SIG-M5 treated with dmso at 0.1 percent for 504 hours (cell line): ENCODE data around the gene FMNL1.

Source experiments
- DNase-seq: peaks from one replicate; lab custom pipeline; 2025; ENCODE audit not compliant: unreplicated experiment; lab: John Stamatoyannopoulos, UW

Gene FMNL1, protein sequence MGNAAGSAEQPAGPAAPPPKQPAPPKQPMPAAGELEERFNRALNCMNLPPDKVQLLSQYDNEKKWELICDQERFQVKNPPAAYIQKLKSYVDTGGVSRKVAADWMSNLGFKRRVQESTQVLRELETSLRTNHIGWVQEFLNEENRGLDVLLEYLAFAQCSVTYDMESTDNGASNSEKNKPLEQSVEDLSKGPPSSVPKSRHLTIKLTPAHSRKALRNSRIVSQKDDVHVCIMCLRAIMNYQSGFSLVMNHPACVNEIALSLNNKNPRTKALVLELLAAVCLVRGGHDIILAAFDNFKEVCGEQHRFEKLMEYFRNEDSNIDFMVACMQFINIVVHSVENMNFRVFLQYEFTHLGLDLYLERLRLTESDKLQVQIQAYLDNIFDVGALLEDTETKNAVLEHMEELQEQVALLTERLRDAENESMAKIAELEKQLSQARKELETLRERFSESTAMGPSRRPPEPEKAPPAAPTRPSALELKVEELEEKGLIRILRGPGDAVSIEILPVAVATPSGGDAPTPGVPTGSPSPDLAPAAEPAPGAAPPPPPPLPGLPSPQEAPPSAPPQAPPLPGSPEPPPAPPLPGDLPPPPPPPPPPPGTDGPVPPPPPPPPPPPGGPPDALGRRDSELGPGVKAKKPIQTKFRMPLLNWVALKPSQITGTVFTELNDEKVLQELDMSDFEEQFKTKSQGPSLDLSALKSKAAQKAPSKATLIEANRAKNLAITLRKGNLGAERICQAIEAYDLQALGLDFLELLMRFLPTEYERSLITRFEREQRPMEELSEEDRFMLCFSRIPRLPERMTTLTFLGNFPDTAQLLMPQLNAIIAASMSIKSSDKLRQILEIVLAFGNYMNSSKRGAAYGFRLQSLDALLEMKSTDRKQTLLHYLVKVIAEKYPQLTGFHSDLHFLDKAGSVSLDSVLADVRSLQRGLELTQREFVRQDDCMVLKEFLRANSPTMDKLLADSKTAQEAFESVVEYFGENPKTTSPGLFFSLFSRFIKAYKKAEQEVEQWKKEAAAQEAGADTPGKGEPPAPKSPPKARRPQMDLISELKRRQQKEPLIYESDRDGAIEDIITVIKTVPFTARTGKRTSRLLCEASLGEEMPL

GRCh38 chr17:45221081-45222013, at the start of gene FMNL1:
FMNL1 (plus strand) TSS chr17:45221885; CDS start chr17:45222125, 240 bp downstream.
- DNase-seq = peak; percentile 68

- DNase-seq = no peak
These were observed 49.5 kb upstream of the FMNL1 start for GRCh38 chr17:45172232-45172540.

DNA sequence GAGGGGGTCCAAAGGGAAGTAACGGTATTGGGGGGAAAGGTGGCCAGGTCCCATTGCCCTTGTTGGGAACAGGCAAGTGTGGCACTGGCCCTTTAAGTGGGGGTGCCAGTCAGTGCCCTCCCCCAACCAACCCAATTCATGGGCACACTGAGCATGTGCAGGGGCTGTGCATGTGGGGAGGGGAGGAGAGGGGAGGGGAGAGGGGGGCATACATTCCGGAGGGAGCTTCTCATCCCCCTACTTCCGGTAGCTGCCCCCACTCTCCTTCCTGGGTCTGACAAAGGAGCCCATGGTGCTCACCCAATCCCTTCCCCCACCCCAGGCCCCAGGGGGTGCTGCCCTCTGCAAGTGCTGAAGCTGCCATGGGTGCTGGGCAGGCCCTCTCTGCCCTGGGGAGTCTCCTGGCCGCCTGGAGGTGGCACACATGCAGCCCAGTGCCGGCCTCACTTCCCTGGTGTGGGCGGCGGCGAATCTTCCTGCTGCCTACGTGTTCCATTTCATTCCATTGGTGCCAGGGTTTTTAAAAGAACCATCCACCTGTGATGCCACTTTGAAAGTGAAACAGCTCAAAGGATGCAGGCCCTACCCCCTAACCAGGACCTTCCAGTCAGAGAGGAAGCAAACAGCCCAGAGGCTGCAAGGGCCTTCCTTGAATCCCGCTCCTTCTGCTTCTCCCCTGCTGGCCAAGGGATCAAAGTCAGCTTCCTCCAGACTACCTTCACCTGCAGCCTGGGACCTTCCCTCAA, 49.0 kb upstream of the FMNL1 start:
- no peak for DNase-seq

GRCh38 chr17:45175759-45176115, 45.9 kb upstream of the FMNL1 start:
- DNase-seq = no peak

GRCh38 chr17:45177563-45177962, 44.1 kb upstream of the FMNL1 start:
- no peak for DNase-seq

DNA sequence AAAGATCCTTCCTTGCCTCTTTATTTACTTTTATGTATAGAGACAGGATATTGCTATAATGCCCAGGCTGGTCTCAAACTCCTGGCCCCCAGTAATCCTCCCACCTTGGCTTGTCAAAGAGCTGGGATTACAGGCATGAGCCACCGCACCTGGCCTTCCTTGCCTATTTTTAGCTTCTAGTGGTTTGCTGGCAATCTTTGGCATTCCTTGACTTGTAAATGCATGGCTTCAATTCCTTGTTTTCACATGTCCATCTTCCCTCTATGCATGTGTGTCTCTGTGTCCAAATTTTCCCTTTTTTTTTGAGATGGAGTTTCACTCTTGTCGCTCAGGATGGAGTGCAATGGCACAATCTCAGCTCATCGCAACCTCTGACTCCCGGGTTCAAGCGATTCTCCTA, 37.5 kb upstream of the FMNL1 start:
- DNase-seq = no peak

- DNase-seq = no peak
These were observed 34.8 kb upstream of the FMNL1 start for GRCh38 chr17:45186801-45187354.

DNA sequence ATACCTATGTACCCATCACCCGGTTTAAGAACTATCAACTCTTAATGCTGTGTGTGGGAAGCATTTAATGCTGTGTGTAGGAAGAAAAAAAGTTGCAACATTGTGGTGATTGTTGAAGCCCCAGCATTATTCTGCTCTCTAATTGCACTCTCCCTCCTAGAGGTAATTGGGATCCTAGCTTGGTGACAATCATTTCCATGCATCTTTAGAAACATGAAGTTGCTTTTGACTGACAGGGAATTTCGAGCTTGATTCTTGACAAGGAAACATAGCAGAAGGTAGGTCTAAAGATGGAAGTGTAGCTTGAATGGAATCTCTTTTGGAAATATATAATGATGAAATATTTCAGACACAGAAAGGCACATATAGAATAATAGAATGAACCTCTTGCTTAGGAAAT, 32.7 kb upstream of the FMNL1 start:
- no peak for DNase-seq

- no peak for DNase-seq
These were observed 31.0 kb upstream of the FMNL1 start for GRCh38 chr17:45190503-45191255.

DNA sequence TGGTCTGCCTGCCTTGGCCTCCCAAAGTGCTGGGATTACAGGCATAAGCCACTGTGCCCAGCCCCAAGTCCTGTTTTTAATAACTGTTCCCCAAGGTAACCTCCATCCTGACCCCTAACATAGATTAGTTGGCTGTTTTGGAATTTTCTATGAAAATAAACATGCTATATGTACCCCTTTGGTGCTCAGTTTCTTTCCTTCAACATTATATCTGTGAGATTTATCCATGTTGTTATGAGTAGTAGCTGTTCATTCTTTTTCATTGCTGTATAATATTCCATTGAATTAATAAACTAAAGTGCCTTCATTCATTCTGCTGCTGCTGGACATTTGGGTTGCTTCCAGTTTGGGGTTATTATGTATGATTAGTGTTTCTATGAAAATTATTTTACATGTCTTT, 26.3 kb upstream of the FMNL1 start:
- DNase-seq = no peak

DNA sequence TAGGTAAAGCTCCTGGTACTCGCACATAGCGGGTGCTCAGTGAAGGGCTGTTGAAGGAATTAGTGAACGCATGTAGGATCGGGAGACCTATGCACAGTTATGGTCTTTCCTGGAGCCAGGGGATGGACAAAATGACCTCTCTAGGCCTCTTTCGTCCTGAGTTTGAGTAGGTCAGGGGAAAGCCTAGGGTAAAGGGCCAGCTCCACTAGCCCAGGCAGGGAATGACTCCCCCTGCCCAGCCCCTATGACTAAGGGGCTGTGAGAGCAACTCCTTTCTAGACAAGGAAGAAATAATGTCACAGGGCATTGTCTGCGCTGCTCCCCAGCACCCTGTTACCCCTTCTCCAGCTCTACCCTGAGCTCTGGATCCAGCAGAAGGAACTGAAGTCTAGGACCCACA, 24.6 kb upstream of the FMNL1 start:
- DNase-seq = no peak

DNA sequence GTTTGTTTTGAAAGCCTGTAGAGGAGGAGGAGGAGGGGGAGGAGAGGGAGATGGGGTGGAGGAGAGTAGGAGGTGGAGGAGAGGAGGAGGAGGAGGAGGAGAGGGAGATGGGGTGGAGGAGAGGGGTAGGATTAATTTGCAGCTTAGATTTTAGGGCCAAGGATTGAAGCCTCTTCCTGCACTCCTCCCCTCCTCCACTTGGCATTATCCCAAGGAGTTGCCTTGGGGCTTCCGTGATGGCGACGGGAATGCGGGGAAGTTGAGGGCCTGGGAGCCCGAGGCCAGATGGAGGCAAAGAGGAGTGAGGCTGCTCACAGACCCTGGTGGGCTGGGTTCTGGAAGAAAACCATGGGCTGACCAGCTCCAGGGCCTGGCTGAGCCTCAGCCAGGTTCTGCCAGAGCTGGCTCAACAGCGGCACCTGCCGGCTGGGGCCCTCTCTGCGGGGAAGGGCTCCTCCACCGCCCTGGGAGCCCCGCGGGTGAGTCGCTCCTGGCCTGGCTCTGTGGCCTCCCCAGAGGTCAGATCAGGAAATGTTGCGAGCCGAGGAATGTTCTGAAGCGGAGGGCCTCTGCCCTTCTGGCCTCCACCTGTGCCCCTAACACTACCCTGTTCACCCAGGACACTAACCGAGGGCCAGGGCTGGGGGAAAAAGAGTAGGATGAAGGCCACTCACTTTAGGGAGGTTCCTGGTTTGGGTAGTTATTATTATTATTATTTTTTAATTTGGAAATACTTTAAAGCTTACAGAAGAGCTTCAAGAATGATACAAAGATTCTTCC, 23.9 kb upstream of the FMNL1 start:
- DNase-seq = peak; percentile 73

- DNase-seq = peak; percentile 76
These were observed 21.0 kb upstream of the FMNL1 start for GRCh38 chr17:45200701-45201100.

DNA sequence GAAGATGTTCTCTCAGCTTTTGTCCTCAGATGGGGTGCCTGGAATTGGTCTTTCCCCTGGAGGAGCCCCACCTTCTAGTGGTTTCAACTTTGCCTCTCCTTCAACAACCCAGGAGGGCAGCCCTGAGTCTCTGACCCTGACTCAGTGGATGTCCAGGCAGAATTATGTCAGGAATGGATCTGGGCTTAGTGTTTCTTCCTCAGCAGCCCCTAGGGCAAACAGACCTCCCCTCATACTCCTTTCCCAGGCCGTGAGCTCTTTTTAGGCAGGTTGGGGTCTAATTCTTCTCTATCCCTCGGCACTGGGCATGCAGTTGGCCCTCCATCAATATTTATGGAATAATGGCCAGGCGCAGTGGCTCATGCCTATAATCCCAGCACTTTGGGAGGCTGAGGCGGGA, 20.2 kb upstream of the FMNL1 start:
- DNase-seq = no peak

DNA sequence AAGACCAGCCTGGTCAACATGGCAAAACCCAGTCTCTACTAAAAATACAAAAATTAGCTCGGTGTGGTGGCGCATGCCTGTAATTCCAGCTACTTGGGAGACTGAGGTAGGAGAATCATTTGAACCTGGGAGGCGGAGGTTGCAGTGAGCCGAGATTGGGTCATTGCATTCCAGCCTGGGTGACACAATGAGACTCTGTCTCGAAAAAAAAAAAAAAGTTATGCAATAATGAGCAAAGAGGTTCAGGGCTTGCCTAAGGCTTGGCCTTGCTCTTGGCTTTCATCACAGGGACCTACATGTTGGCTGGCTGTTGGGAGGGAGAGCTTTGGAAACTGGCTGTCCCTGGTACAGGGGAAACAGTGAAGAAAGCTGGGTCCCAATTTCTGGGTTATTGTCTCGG, 19.8 kb upstream of the FMNL1 start:
- DNase-seq = peak; percentile 96

DNA sequence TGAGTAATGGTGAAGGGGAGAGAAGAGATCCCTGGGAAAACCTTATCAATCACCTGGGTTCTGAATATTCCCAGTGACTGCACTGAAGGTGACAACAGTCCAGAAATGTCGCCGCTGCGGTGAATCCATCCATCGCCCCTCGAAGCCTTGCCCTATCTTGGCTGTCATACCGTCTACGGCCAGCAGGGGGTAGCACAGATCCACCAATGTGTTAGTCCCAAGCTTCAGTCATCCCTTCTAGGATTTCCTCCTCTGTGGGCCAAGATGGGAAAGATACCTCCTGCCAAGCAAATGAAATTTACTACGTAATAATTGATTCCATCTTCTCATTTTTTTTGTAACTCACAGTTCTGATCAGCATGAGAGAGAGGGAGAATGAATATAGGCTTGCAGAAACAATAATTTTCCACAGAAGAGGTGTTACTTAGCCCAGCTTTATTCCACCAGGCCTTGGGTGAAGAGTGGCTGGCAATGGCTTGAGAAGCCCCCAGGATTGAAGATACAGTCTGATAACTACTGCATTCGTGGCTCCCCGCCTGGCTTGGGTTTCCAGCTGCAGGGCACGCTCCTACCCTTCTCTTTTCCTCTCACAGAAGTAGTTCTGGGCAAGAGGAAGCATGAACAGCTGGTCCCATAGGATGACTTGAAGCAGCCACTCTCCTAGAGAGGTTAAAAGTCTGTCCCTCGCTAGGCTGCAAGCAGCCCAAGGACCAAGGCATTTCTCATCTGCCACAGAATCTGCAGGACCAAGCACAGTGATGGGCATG, 2.6 kb upstream of the FMNL1 start:
- peak; percentile 77 for DNase-seq

GRCh38 chr17:45220079-45220478, 1.6 kb upstream of the FMNL1 start:
- no peak for DNase-seq

DNA sequence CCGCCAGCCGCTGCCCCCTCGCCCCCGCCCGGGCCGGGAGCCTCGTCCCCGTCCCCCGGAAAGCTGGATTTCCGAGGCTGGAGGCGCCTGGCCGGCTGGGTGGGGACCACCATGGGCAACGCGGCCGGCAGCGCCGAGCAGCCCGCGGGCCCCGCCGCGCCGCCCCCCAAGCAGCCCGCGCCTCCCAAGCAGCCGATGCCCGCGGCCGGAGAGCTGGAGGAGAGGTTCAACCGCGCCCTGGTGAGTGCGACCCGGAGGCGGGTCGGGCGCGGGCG, 266 bp downstream of the FMNL1 start:
- no peak for DNase-seq
